Caki2 (cell line): ENCODE results near the gene CNR2. TPM values are rescaled to one million over a fixed set of nuclear protein-coding genes. Genes with fewer than 3 reads are reported as not detected.
"Not testable (repeated sequence)": the region's sequence is repeated elsewhere in the genome, so short reads cannot be mapped to it uniquely, and the experiment has no call there.

Experiments used
- DNase-seq: peaks from one replicate; pipeline ENCODE4 v3.0.0-alpha.2; 2015; ENCODE audit warnings: low read depth
- in situ Hi-C: cut with HindIII; loops from 2 replicates; pipeline ENCODE4 v1.10.0; 2016; ENCODE audit warnings: low sequenced_read_pairs, low pct_unique_long_range_greater_than_20kb, mixed read lengths
- total RNA-seq: library from RNA; depleted of rRNA; stranded (reverse); fragments of >200 nt; shearing (Covaris generic); gene quantifications from 2 replicates; pipeline ENCODE4 v1.2.3, GENCODE V29; 2014; ENCODE audit warnings: low replicate concordance; rRNA removed

CNR2 gene
- 0.03 TPM in 1 of 2 replicates, not detected in the other for total RNA-seq

DNA sequence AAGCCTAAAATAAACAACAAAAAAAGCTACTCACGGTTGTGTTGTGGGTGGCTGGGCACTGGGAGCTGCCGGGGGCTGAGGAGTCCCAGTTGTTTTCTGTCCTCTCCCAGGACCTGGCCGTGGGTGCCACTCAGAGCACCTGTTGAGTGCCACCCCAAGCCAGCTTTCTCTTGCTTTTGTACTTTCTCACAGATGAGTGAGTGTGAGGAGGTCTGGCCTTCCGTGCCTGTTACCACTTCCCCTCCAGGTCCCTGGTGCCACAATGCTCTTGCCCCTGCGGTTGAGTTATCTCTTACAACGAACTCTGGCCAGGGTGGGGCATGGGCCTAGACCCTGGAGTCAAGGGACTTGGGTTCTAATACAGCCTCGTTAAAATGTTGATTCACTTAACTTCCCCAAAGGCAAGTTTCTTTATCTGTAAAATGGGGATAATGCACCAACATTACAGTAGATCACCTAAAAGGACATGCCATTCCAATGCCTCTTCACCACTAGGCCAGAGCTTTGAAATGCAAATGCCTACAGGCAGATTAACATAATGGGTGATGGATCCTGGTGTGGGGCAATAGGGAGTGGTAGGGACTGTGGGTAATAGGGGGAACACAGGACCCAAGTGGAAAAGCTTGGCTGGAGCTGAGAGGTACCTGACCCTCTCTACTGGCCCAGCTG, at the start of gene CNR2:
Gene CNR2 (minus strand): TSS at position 151 of the 669 bp plus-strand sequence. CDS start 37,745 bp downstream, outside the sequence.
- no peak for DNase-seq
- in situ Hi-C loops, result no loop called here

DNA sequence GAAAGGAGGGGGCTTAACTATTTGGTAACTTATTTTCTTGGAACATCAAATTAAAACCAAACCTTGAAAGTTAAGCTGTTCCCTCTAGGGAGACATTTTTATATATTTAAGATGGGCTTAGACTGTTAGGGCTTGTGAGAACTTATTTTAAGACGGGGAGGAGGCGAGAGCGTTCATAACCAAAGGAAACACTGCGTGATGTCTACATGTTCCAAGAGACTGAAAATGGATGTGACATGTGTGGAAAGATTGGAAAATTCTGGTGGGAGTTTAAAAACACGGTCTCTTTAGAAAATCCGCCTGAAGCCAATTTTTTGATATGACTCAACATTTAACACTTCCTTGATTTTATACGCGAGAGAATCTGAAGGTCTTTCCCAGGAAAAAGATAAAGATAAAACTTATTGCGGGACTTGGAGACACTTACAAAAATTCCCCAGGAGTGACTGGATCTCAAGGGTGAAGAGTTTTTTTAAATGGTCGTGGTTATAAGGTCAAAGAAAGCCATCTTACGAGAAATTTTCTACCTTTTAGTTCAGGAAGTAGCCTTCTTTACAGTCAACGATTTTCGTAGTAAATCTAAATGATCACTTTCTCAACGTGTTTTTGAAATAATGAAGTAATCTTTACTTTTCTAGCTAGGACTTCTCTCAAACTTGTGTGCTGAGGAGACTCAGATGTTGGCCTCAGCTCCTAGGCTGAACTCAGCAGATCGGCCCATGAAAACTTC, 47.3 kb upstream of the CNR2 start:
- DNase-seq, result no peak
- in situ Hi-C loops, result no loop called here

DNA sequence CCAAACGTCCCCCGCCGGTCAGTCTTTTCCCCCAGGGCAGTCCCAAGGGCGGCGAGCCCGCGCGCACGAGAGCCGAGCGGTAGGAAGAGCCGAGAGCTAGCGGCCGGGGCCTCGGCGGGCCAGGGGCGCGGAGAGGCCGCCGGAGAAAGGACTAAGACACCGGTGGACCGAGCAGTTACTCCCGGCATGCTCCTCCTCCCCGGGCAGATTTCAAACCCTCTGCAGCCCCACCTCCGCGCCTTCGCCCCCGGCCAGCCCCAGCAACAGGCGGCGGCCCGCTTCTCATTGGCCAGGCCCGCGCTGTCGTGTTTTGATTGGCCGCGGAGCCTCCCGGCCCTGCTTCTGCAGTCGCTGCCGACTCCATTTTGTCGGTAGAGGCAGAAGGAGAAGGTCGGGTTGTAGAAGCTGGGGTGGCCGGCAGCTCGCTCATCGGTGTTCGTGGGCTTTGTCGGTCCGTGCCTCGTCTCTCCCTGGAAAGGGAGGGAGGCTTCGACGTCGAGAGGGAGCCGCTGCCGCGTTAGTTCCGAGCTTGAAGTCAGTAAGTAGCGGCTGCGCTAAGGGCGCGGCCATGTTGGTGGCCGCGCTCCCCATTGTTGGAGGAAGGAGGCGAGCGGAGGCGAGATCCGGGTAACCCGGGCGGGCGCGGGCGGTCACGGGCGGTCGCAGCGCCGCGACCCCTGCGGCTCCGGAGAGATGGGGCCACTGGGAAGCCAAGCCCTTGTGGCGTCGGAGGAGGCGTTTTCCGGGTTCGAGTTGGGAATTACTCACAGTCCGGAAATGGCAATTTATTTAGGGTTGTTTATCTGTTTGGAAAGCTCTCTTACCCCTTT, 46.5 kb upstream of the CNR2 start, which contains the start of gene PNRC2:
Gene PNRC2 (plus strand): TSS at position 368 of the 830 bp plus-strand sequence. CDS start 1,630 bp downstream, outside the sequence.
- in situ Hi-C loops, result no loop called here

DNA sequence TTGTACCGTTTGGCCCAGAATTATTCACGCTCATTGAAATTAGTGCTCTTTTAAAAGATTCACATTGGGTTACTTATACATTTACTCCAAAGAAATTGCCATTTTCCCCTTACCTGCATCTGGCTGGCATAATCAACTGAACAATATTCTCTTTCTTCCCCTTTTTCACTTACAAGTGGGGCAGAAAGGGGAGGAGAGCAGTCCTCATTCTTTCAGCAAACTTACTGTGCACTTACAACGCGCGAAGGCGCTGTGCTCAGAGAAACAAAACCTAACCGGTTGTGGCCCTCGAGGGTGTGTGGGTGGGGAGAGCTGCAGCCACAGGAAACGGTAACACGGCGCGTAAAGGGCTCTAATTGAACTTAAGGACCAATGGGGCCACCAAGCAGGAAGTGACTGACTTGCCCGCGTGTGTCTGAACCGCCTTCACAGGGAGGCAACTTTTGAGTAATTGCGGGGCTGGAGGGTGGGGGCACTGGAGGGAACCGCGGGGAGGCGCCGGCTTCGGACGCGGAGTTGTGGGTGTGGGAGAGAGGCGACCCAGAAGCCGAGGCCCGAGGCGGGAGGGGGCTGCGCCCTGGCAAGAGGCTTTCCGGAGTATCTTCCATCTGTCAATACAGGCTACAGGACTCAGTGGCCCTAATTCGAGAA, 45.8 kb upstream of the CNR2 start:
- in situ Hi-C loops, result no loop called here
- peak; percentile 91 for DNase-seq

More for the DNA sequence above, 46.5 kb upstream of the CNR2 start, which contains the start of gene PNRC2:
- DNase-seq, result peak; percentile 96

DNA sequence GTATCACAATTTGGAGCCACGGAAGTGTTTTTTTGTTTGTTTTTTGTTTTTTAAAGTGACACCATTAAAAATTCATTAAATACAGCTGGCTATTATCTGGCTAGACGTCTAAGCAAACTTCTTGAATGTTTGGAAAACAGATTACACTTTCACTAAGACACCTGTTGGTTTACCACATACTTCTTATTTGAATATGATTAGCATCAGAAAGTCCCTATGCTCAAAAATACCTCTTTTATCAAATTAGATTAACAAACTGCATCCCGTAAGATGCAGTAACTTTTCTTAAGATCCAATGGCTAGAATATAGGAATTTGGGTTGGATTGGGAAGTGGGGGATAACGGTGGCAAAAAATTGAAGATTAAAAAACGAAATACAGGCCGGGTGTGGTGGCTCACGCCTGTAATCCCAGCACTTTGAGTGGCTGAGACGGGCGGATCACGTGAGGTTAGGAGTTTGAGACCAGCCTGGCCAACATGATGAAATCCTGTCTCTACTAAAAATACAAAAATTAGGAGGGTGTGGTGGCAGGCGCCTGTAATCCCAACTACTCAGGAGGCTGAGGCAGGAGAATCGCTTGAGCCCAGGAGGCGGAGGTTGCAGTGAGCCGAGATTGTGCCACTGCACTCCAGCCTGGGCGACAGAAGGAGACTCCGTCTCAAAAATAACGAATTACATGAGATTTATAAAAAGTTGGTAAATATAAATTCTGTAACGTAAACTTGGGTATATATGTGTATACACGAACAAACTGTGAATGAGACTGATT, 45.1 kb upstream of the CNR2 start:
- DNase-seq, in situ Hi-C loops: not testable (repeated sequence)

DNA sequence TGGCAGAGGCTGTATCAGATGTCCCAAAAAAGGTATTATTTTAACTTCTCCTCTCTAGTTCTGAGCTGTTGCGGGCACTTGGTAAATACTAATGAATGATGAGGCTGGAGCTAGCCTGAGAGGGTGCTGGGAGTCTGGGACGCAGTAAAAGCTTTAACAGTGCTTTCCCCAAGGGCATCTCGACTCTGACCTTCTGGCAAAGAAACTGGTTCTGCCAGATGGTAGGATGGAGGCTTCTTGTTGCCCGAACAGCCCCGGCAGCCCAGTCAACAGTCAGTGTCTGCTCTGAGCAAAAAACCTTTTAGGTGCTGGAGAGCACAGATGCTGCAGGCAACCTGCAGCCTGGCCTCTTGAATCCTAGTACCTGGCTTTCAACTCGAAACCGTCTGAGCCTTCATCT, 43.9 kb upstream of the CNR2 start:
- DNase-seq, result no peak
- in situ Hi-C loops, result no loop called here

DNA sequence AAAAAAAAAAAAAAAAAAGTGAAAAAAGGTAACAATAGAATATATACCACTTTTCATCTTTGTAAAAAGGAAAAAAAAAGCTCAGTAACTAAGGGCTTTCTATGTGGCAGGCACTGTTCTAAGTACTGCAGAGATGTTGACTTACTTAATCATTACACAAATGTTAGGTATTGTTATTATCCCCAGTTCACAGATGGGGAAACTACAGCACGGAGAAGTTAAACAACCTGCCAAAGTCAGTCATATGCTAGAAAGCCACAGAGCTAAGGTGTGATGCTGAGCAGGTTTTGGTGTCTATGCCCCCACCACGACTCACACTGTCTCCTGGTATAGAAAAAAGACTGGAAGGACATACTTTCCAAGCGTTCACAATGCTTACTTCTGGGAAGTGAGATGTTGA, 39.9 kb upstream of the CNR2 start:
- no peak for DNase-seq

DNA sequence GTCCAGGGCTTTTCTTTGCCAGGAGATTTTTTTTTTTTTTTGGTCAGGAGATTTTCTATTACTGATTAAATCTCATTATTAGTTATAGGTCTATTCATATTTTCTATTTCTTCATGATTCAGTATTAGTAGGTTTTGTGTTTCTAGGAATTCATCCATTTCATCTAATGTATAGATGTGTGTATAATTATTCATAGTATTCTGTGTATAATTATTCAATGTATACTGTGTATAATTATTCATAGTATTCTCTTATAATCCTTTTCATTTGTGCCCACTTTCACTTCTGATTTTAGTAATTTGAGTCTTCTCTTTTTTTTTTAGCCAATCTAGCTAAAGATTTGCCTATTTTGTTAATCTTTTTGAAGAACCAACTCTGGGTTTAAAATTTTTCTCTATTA, 34.2 kb upstream of the CNR2 start:
- in situ Hi-C loops, result no loop called here
- DNase-seq, result no peak

More for the DNA sequence above, 39.9 kb upstream of the CNR2 start:
- in situ Hi-C loops, result no loop called here

DNA sequence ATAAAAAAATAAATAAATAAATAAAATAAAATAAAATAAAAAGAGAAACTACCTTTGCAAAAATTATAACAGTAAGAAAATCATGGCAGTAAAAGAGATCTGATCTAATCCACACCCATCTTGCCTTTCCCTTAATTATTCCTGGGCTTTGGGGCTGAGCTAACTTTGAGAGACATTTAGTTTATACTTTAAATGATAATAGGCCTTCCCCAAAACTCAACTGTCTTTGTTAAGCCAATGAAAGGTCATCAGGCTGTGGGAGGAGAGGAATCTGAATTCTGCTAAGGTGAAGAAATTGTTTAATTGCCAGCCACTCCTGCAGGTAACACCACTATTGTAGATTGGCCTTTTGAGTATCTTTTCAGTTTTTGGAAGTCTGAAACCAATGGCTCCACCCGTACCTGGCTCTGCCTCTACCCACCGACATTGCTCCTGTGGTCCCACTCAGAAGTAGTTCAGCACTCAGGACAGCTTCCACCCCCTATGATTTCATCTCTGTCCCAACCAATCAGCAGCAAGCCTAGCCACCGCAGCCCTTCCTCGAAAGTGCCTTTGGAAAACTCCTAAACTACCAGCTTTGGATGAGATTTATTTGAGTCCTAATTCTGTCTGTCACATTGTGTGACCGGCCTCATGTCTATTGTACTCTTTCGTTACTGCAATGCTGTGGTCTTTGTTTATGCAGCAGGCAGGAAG, 23.5 kb upstream of the CNR2 start:
- in situ Hi-C loops, result no loop called here
- no peak for DNase-seq

DNA sequence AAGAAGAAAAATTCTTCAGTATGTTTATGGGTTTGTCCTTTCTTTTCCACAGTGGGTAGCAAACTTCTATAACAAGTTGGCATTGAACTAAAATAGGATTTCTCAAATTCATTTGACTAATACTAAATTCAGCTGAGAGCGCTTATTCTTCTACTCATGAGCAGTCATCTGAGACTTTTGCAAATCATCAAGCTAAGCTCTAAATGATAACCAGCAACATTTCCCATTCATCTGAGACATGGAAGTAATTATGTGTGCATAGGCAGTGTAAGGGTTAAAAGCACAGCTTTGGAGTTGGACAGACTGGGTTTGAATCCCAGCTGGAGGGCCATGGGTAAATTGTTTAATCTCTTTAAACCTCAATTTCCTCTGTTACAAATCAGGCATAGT, 18.3 kb upstream of the CNR2 start:
- in situ Hi-C loops, result no loop called here

DNA sequence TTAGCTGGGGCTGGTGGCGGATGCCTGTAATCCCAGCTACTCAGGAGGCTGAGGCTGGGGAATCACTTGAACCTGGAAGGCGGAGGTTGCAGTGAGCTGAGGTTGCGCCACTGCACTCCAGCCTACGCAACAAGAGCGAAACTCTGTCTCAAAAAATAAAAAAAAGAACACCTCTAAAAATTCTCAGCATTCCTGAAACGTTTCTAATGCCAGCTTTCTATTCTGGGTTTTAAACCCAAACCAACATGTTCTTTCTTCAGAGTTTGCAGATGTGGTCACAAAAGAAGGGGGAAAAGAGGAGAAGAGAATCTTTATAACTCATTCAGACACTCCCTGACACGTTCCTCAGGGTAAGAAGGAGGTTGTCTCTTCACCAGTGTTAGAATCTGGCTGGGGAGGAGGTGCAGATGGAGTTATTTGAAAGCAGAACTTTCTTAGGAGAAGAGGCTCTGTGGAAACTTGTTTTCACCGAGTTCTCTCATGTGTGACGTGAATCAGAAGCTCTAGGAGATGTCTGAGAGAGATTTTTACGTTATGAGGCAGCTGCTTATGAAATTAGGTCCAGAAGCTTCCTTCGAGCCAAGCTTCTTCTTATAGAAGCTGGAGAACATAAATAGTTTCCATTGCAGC, 17.8 kb upstream of the CNR2 start:
- in situ Hi-C loops, result no loop called here
- peak; percentile 79 for DNase-seq

More for the DNA sequence above, 18.3 kb upstream of the CNR2 start:
- DNase-seq, result peak; percentile 72

DNA sequence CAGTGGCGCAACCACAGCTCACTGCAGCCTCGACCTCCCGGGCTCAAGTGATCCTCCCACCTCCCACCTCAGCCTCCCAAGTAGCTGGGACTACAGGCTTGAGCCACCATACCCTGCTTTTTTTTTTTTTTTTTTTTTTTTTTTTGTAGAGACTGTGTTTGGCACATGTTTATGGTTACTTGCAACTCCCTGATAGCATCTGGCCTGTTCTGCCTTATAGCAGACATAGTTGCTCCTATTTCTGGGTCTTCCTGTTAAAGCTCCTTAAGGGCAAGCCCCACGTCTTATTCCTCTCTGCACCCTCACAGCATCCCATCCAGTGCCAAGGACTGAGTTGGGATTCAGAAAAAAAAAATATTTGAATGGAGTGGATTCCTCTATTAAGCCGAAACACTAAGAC, 17.1 kb upstream of the CNR2 start:
- no peak for DNase-seq
- in situ Hi-C loops, result no loop called here

DNA sequence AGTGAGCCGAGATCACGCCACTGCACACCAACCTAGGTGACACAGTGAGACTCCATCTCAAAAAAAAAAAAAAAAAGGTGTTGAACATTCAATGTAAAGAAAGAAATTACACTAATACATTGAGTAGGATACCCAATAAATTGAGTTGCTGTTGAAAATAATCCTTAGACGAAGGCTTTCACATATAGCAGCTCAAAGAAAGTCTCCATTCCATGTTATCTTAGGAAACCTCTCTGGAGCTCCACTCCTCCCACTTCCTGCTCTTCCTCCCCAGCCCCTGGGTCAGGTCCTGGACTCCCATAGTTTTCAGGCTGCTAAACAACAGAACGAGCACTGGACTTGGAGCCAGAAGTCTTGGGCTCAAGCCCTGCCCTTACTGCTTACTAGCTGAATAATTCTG, 15.6 kb upstream of the CNR2 start:
- in situ Hi-C loops, result no loop called here
- no peak for DNase-seq

DNA sequence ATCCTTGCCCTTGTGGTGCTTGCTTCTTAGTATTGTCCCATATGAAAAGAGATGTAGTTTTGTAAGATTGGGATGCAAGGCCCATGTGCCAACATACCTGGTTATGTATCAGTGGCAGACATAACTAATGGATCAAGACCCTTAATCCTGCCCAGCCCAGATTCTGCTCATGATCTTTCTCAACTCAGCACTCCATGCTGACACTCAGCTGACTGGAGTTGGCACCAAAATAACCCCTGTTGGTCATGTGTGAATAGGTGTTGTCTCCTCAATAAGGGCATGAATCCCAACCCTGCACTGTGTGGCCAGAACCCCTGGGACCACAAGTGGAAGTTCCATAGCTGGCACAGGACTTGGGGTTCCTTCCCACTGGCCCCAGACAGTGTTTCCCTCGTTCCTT, 13.9 kb upstream of the CNR2 start:
- in situ Hi-C loops, result no loop called here
- DNase-seq, result no peak

DNA sequence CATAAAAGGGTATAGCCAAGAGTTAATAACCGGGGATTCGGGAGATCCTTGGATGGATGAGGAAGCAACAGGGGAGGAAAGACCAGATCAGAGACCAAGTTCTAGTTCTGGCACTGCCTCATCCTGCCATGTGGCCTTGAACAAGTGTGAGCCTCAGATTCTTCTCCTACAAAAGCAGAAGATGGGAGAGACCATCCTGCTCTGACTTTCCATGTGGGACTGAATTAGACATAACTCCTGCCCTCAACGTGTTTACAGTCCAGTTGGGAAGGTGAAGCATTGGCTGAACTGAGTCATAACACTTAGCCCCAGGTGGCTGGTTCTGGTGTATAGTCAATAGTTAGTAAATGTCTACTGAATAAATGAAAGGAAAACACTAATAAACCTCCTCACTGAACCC, 12.1 kb upstream of the CNR2 start:
- in situ Hi-C loops, result no loop called here

DNA sequence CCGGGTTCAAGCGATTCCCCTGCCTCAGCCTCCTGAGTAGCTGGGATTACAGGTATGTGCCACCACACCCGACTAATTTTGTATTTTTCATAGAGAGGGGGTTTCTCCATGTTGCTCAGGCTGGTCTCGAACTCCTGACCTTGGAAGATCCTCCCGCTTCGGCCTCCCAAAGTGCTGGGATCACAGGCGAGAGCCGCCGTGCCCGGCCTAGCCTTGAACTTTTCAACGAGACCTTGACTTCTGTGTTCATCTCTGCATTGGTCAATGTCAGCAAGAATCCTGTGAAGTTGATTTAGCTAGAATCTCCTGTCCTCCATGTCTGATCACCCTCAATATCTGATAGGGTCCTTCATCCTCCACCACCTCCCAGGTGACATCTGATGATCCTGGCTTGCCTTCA, 11.4 kb upstream of the CNR2 start:
- in situ Hi-C loops, result no loop called here
- DNase-seq, result no peak

More for the DNA sequence above, 12.1 kb upstream of the CNR2 start:
- no peak for DNase-seq
